GM23248 (cell line): Measurements from ENCODE around the gene NDST3. TPM values are rescaled to one million over a fixed set of nuclear protein-coding genes. Genes with fewer than 3 reads are reported as not detected.
A peak's percentile ranks its signal among the peaks of the same experiment; 100 is the strongest.

Experiments used
- DNase-seq: peaks from one replicate; pipeline ENCODE4 v3.0.0-alpha.2; 2015
- H2AFZ ChIP-seq: fragments of 200-600 bp; sonication (generic); 2 replicates; pipeline ENCODE4 v1.6.1; 2016; ENCODE audit warnings: antibody characterized with exemption
- H3F3A ChIP-seq: fragments of 200-600 bp; sonication (generic); 2 replicates; pipeline ENCODE4 v1.6.1; 2016; ENCODE audit warnings: mild to moderate bottlenecking, antibody characterized with exemption, mixed run types; ENCODE audit not compliant: insufficient read depth
- H3K27ac ChIP-seq: fragments of 200-600 bp; sonication (generic); 2 replicates; pipeline ENCODE4 v1.5.1; 2016; ENCODE audit warnings: mild to moderate bottlenecking
- H3K27me3 ChIP-seq: fragments of 200-600 bp; sonication (generic); replicated peaks from 2 replicates; pipeline ENCODE4 v1.6.1; 2016; ENCODE audit warnings: mild to moderate bottlenecking; ENCODE audit not compliant: insufficient read depth
- H3K36me3 ChIP-seq: fragments of 200-600 bp; sonication (generic); 2 replicates; pipeline ENCODE4 v1.6.1; 2016; ENCODE audit warnings: low read depth, mild to moderate bottlenecking
- H3K4me1 ChIP-seq: fragments of 200-600 bp; sonication (generic); 2 replicates; pipeline ENCODE4 v1.6.1; 2016; ENCODE audit warnings: mild to moderate bottlenecking; ENCODE audit not compliant: insufficient read depth
- H3K4me2 ChIP-seq: fragments of 200-600 bp; sonication (generic); one replicate; pipeline ENCODE4 v1.6.1; 2016; ENCODE audit warnings: mild to moderate bottlenecking; ENCODE audit not compliant: unreplicated experiment
- H3K4me3 ChIP-seq: fragments of 200-600 bp; sonication (generic); 2 replicates; pipeline ENCODE4 v1.5.1; 2016; ENCODE audit warnings: mild to moderate bottlenecking
- H3K79me2 ChIP-seq: fragments of 200-600 bp; sonication (generic); 2 replicates; pipeline ENCODE4 v1.6.1; 2016; ENCODE audit warnings: mild to moderate bottlenecking; ENCODE audit not compliant: insufficient read depth
- H3K9ac ChIP-seq: fragments of 200-600 bp; sonication (generic); 2 replicates; pipeline ENCODE4 v1.6.1; 2016; ENCODE audit warnings: mild to moderate bottlenecking
- H3K9me2 ChIP-seq: fragments of 200-600 bp; sonication (generic); 2 replicates; pipeline ENCODE4 v1.6.1; 2016; ENCODE audit warnings: mixed run types, mild to moderate bottlenecking, moderate library complexity; ENCODE audit not compliant: insufficient read depth
- H3K9me3 ChIP-seq: fragments of 200-600 bp; sonication (generic); one replicate; pipeline ENCODE4 v1.6.1; 2017; ENCODE audit warnings: low read depth
- H4K20me1 ChIP-seq: fragments of 200-600 bp; sonication (generic); 2 replicates; pipeline ENCODE4 v1.6.0; 2016; ENCODE audit not compliant: insufficient read depth
- EZH2 ChIP-seq: fragments of 200-600 bp; sonication (generic); IDR thresholded peaks from 2 replicates; pipeline ENCODE4 v1.6.1; 2018; ENCODE audit warnings: antibody characterized with exemption, mild to moderate bottlenecking; ENCODE audit not compliant: insufficient read depth, poor library complexity, severe bottlenecking
- EZH2phosphoT487 ChIP-seq: fragments of 200-600 bp; sonication (generic); IDR thresholded peaks from 2 replicates; pipeline ENCODE4 v1.6.1; 2018; ENCODE audit warnings: antibody characterized with exemption, moderate library complexity, mild to moderate bottlenecking, low read depth; ENCODE audit not compliant: insufficient read depth
- WGBS, 2 experiments: methylation state at CpG; one replicate each; pipeline ENCODE4 v1.1.6; 2015 to 2017; ENCODE audit warnings: low lambda C conversion rate in 2 of 2, low coverage in 1 of 2; ENCODE audit errors: missing lambda C conversion rate in 2 of 2; 5-methylcytosine and 5-hydroxymethylcytosine counted together
- in situ Hi-C: fragments of 300-500 bp; cut with MboI; formaldehyde crosslinking; loops from 2 replicates; pipeline ENCODE4 v1.15.0; 2020
- polyA plus RNA-seq: library from polyadenylated mRNA; unstranded; fragments of >200 nt; fragmentation: Nextera tagmentation; extraction: Ambion mirVana; gene quantifications from 2 replicates; pipeline ENCODE4 v1.2.1, GENCODE V29; 2016
- total RNA-seq: library from RNA; depleted of rRNA; stranded (reverse); fragments of >200 nt; shearing (Covaris generic); gene quantifications from 2 replicates; pipeline ENCODE4 v1.2.3, GENCODE V29; 2014

The NDST3 gene
- total and polyA plus RNA-seq, 2 experiments from 2014 or later, result not detected

DNA sequence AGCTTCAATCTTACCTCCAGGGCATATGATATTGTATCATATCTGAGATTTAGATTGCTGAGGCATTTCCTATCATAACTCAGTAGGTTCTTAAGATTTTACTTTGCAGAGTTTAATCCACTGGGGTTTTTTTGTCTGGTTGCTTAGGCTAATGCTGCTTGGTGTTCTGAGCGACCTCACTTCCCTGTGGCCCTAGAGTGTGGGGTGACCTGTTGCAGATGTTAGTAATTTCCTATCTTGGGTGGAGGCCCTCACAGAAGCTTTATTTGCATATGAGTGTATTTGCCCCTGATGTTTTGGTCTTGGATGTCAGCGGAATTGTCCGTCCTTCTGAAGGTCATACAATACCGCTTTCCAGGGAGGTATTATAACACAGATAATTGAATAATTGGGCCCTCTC lies 137.1 kb downstream of the NDST3 start:
- in situ Hi-C loops, result no loop called here
- no peak overlapping the region for H3K27ac ChIP-seq
- H4K20me1 ChIP-seq, result no peaks in the 10 kb centered on the region
- H3K4me2 ChIP-seq, result no peak overlapping the region
- DNase-seq, result no peak
- H3K4me3 ChIP-seq, result no peak overlapping the region
- peak overlapping the region; percentile 56; the same call in 1 of the 2 replicates for H2AFZ ChIP-seq
- H3K4me1 ChIP-seq, result peaks cover 38% of the 10 kb centered on the region
- 75 to 79% methylated on average over 4 of the region's 4 CpGs for WGBS, 2 experiments
- no peaks in the 10 kb centered on the region for H3K9me3 ChIP-seq
- TF ChIP-seq EZH2 (no peak), EZH2phosphoT487 (no peak)
- no peaks in the 10 kb centered on the region for H3K79me2 ChIP-seq
- H3K9me2 ChIP-seq, result no peaks in the 10 kb centered on the region
- H3K9ac ChIP-seq, result no peak overlapping the region
- H3F3A ChIP-seq, result peaks cover 15% of the 10 kb centered on the region
- no peaks in the 10 kb centered on the region for H3K36me3 ChIP-seq
- H3K27me3 ChIP-seq, result no peaks in the 10 kb centered on the region

DNA sequence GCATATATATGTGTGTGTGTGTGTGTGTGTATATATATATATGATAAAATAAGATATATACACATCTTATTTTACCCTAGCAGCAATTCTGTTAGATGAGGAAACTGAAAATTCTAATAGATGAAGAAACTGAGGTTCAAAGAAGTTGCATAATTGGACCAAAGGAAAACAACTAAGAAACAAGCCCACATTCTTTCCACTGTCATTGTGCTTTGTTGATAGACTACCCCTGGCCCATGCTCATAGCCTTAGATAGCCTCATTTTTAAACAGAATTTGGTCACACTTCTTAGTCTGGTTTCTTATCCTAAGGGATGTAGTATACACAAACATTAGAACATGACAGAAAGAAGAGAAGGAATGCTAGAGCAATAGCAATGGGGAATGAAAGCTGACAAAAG lies 138.8 kb downstream of the NDST3 start:
- Histone ChIP-seq H4K20me1 (no peaks in the 10 kb centered on the region), H3K4me2 (peak overlapping the region; percentile 84), H3K9ac (no peak overlapping the region), H3K79me2 (no peaks in the 10 kb centered on the region), H3K4me1 (peaks cover 52% of the 10 kb centered on the region), H3K9me2 (no peaks in the 10 kb centered on the region), H3K27ac (peak overlapping the region; percentile 52; the same call in 1 of the 2 replicates), H2AFZ (peak overlapping the region; percentile 38; the same call in 1 of the 2 replicates), H3K27me3 (no peaks in the 10 kb centered on the region), H3K4me3 (no peak overlapping the region), H3K36me3 (no peaks in the 10 kb centered on the region), H3K9me3 (no peaks in the 10 kb centered on the region), H3F3A (peaks cover 24% of the 10 kb centered on the region)
- in situ Hi-C loops, result no loop called here
- TF ChIP-seq EZH2, result no peak
- no peak for TF ChIP-seq EZH2phosphoT487
- no peak for DNase-seq

DNA sequence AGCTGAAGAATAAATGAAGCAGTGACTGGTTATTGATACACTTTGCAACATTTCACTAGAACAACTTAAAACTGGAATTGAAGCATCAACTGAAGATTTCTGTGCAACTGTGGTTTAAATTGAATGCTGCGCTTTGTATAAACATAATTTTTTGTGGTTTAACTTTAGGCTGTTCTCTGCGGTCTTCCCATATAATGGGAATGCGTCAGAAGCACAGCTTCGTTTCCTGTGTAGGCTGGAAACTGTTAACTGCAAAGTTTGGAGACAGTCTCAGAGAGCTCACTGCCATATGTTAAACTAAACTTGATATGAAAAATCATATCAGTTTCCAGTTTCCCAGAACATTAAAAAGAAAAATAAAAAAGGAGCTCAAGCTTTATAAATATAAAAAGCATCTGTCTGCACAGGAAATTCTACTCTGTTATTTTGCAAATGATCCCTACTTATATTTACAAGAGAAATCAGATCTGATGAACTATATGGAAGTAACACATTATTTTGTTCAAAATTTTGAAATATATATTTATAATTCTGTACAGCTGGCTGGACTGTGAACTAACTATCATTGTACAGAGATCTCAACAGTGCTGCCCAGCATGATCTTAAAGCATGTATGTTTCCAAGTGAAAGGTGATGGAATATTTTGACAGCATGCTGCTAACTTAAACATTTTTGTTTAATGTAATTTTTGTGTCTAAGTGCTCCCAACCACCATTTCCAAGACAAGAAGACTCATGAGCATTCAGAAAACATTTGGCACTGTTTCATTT lies 139.9 kb downstream of the NDST3 start:
- WGBS, 2 experiments, result 1 to 2% methylated on average over 4 of the region's 4 CpGs
- H3K4me3 ChIP-seq, result peak overlapping the region; percentile 35
- peak overlapping the region; percentile 38 for H2AFZ ChIP-seq

DNA sequence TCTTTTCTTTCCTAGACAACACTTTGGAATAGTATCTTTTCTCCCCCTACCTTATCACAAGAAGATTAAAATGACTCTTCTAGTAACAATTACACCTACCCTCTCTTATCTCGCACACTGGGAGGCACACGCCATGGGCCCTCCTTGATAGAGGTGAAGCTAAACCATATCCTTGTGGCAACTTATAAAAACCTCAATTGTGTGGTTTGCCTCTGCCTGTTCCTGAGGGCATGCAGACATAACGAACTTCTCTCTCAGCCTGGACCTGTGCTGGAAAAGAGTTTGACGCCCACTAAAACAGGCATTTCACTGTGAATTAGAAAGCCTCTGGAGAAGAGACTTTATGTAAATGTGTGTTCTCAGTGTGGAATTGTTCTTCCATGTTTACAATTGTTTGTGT lies 141.2 kb downstream of the NDST3 start:
- no peaks in the 10 kb centered on the region for H3K27me3 ChIP-seq
- H3K4me2 ChIP-seq, result no peak overlapping the region
- in situ Hi-C loops, result no loop called here
- H2AFZ ChIP-seq, result no peak overlapping the region
- H3K4me1 ChIP-seq, result peaks cover 61% of the 10 kb centered on the region
- H3K36me3 ChIP-seq, result no peaks in the 10 kb centered on the region
- TF ChIP-seq EZH2, result no peak
- no peak for TF ChIP-seq EZH2phosphoT487
- H3K9me3 ChIP-seq, result no peaks in the 10 kb centered on the region
- no peak overlapping the region for H3K27ac ChIP-seq
- H3K9ac ChIP-seq, result no peak overlapping the region
- H3K4me3 ChIP-seq, result no peak overlapping the region
- 62 to 66% methylated on average over 4 of the region's 4 CpGs for WGBS, 2 experiments
- peaks cover 31% of the 10 kb centered on the region for H3F3A ChIP-seq
- no peaks in the 10 kb centered on the region for H4K20me1 ChIP-seq
- DNase-seq, result no peak
- no peaks in the 10 kb centered on the region for H3K79me2 ChIP-seq
- no peaks in the 10 kb centered on the region for H3K9me2 ChIP-seq

More for the DNA sequence above, 139.9 kb downstream of the NDST3 start:
- Histone ChIP-seq H3K9ac (peak overlapping the region; percentile 21; the same call in 1 of the 2 replicates), H3K9me3 (no peaks in the 10 kb centered on the region), H3K36me3 (no peaks in the 10 kb centered on the region), H3K4me2 (peak overlapping the region; percentile 84), H3K79me2 (no peaks in the 10 kb centered on the region), H4K20me1 (no peaks in the 10 kb centered on the region), H3K27ac (peak overlapping the region; percentile 52), H3K9me2 (no peaks in the 10 kb centered on the region), H3K27me3 (no peaks in the 10 kb centered on the region), H3F3A (peaks cover 31% of the 10 kb centered on the region), H3K4me1 (peaks cover 57% of the 10 kb centered on the region)
- no peak for TF ChIP-seq EZH2phosphoT487
- no peak for TF ChIP-seq EZH2
- in situ Hi-C loops, result no loop called here
- DNase-seq, result peak; percentile 81
